DND-41 (cell line): Measurements from ENCODE around the gene IRF3.

Experiments
- ATAC-seq: fragments of 200-7000 bp; cut with Tn5 transposase; 3 replicates; pipeline ENCODE4 v1.9.1; 2021; ENCODE audit warnings: low read depth; ENCODE audit not compliant: insufficient read depth
- DNase-seq: peaks from one replicate; pipeline ENCODE4 v3.0.0-alpha.2; 2020
- H2AFZ ChIP-seq: 2 replicates; pipeline ENCODE4 v1.6.0; 2012; ENCODE audit warnings: low read depth, low read length
- H3K27ac ChIP-seq: 2 replicates; pipeline ENCODE4 v1.5.1; 2012; ENCODE audit warnings: low read length, inconsistent platforms
- H3K27me3 ChIP-seq: fragments of 200-600 bp; sonication (generic); 2 replicates; pipeline ENCODE4 v1.6.0; 2012; ENCODE audit warnings: low read length, mild to moderate bottlenecking, inconsistent platforms; ENCODE audit not compliant: insufficient read depth, poor library complexity
- H3K36me3 ChIP-seq: 2 replicates; pipeline ENCODE4 v1.5.1; 2012; ENCODE audit warnings: low read length, inconsistent platforms; ENCODE audit not compliant: insufficient read depth
- H3K4me1 ChIP-seq: 2 replicates; pipeline ENCODE4 v1.5.1; 2012; ENCODE audit warnings: mild to moderate bottlenecking, low read length; ENCODE audit not compliant: insufficient read depth
- H3K4me2 ChIP-seq: 2 replicates; pipeline ENCODE4 v1.6.0; 2012; ENCODE audit warnings: mild to moderate bottlenecking, moderate library complexity, low read length, inconsistent platforms; ENCODE audit not compliant: insufficient read depth
- H3K4me3 ChIP-seq, 2 experiments: fragments of 200-600 bp in 1 of 2; shearing (Covaris generic) in 1 of 2; 2 replicates each; pipeline ENCODE4 v1.5.1; 2012 to 2016; ENCODE audit warnings: inconsistent platforms in 2 of 2, low read length in 2 of 2, mild to moderate bottlenecking in 2 of 2, low read depth in 1 of 2, moderate library complexity in 1 of 2
- H3K79me2 ChIP-seq: 2 replicates; pipeline ENCODE4 v1.6.0; 2012; ENCODE audit warnings: low read length, inconsistent platforms; ENCODE audit not compliant: insufficient read depth
- H3K9ac ChIP-seq: 2 replicates; pipeline ENCODE4 v1.6.0; 2012; ENCODE audit warnings: low read depth, mild to moderate bottlenecking, inconsistent platforms, low read length, moderate library complexity
- H3K9me3 ChIP-seq: 2 replicates; pipeline ENCODE4 v1.5.1; 2012; ENCODE audit warnings: low read length, moderate library complexity, mild to moderate bottlenecking, inconsistent platforms; ENCODE audit not compliant: insufficient read depth, severe bottlenecking
- H4K20me1 ChIP-seq: 2 replicates; pipeline ENCODE4 v1.6.0; 2012; ENCODE audit warnings: low read length; ENCODE audit not compliant: insufficient read depth
- CTCF ChIP-seq: IDR thresholded peaks from 2 replicates; pipeline ENCODE4 v1.5.1; 2012; ENCODE audit warnings: borderline replicate concordance, low read length, moderate library complexity, mild to moderate bottlenecking; ENCODE audit not compliant: poor library complexity, severe bottlenecking; ENCODE audit errors: extremely low read depth
- EZH2 ChIP-seq: IDR thresholded peaks from 3 replicates; pipeline ENCODE4 v1.6.1; 2012; ENCODE audit warnings: borderline replicate concordance, low read depth, mild to moderate bottlenecking, moderate library complexity, low read length, inconsistent platforms; ENCODE audit not compliant: severe bottlenecking

The IRF3 gene

DNA sequence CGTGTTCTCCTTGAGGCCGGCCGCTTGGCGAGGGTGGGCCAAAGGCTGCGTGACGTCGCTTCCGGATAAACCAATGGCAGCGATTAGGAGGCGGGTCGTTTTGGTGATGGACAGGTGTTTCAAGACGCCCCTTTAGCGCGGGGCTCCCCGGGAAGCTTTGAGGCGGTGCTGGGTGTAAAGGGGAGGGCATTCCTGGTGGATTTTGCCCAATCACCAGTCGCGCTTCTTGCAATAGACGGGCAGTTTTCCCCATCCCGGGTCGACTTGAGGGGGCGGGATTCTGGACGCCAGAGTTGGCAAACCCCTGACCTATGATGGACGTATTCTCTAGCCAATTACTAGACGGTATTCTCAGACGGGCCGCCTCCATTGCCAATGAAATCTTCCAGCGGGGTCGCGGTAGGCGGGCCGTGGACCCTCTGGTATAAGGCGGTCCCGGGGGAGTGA is 11.2 kb upstream of the IRF3 start:
- peak overlapping the region; percentile 79 for H3K4me2 ChIP-seq
- H4K20me1 ChIP-seq: peaks cover 41% of the 10 kb centered on the region
- peaks cover 33% of the 10 kb centered on the region for H3K36me3 ChIP-seq
- no peaks in the 10 kb centered on the region for H3K27me3 ChIP-seq
- H3K9me3 ChIP-seq: no peaks in the 10 kb centered on the region
- no peak for TF ChIP-seq EZH2
- TF ChIP-seq CTCF: no peak
- peak overlapping the region; percentile 96 for H3K27ac ChIP-seq
- peaks cover 44% of the 10 kb centered on the region for H3K79me2 ChIP-seq
- H2AFZ ChIP-seq: peak overlapping the region; percentile 72
- ATAC-seq: peak; percentile 82
- peaks cover 38% of the 10 kb centered on the region for H3K4me1 ChIP-seq
- DNase-seq: peak; percentile 100
- H3K9ac ChIP-seq: peak overlapping the region; percentile 99
- peak overlapping the region; percentile 83 to 91 for H3K4me3 ChIP-seq

- Histone ChIP-seq H3K4me2 (peak overlapping the region; percentile 71), H3K36me3 (peaks cover 34% of the 10 kb centered on the region), H3K79me2 (peaks cover 41% of the 10 kb centered on the region), H4K20me1 (peaks cover 37% of the 10 kb centered on the region), H2AFZ (peak overlapping the region; percentile 86), H3K4me3 (peak overlapping the region; percentile 6 to 58; a peak in 3 of 4 replicates), H3K4me1 (peaks cover 38% of the 10 kb centered on the region), H3K9ac (peak overlapping the region; percentile 61), H3K27me3 (no peaks in the 10 kb centered on the region), H3K9me3 (no peaks in the 10 kb centered on the region), H3K27ac (peak overlapping the region; percentile 95)
- ATAC-seq (no peak), DNase-seq (no peak)
- TF ChIP-seq EZH2 (no peak), CTCF (no peak)
These were observed 10.6 kb upstream of the IRF3 start for GRCh38 chr19:49676136-49676783.

- peaks cover 9% of the 10 kb centered on the region for H3K79me2 ChIP-seq
- H3K36me3 ChIP-seq: peaks cover 29% of the 10 kb centered on the region
- TF ChIP-seq EZH2 (no peak), CTCF (peak; percentile 97)
- no peak overlapping the region for H3K9ac ChIP-seq
- no peak overlapping the region for H3K4me3 ChIP-seq
- peaks cover 7% of the 10 kb centered on the region for H4K20me1 ChIP-seq
- no peaks in the 10 kb centered on the region for H3K27me3 ChIP-seq
- H2AFZ ChIP-seq: no peak overlapping the region
- DNase-seq (peak; percentile 75), ATAC-seq (no peak)
- H3K9me3 ChIP-seq: no peaks in the 10 kb centered on the region
- no peak overlapping the region for H3K4me2 ChIP-seq
- peaks cover 12% of the 10 kb centered on the region for H3K4me1 ChIP-seq
- no peak overlapping the region for H3K27ac ChIP-seq
These were observed 6.7 kb upstream of the IRF3 start for GRCh38 chr19:49672131-49672919.
